ENCODE data around the gene PHF5A. TPM values are rescaled to one million over a fixed set of nuclear protein-coding genes. Genes with fewer than 3 reads are reported as not detected.

Gene PHF5A
- total and polyA plus RNA-seq, 10 of the 15 experiments (the other 5 are each of a cell fraction or from before 2014, with no cell fraction given) = 40.5 to 115 (median 79.2) TPM

DNA sequence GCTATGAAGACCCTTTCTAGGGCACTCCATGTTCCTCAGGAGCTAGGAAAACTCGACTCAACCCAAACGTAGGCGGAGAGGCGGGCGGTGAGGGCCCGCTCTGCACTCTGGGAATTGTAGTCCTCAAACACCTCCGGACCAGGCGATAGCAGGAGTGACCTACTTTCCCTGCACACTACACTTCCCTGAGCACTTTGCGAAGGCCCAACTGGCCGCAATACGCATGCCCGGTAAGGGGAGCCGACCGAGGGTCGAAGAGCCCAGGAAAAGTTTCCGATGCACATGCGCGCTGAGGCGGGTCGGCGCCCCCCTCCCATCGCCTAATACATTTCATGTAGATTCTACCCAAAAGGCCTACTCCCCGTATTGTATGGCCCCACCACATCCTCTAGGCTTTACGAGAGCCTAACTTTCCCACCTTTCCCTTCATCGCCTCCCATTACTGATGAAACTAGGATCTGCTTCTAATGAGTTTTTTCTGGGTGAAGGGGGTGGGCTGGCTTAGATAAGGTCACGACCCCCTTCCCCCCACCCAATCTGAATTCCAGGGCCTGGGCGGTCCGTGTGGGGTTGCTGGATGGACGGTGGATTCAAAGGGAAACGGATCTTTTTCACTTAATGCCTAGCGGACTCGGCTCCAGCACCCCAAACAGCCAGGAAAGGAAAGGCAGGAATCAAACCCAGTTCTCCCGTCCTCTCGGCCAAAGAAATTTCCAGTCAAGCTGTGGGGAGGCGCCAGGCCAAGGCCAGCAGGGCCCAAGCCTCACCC is 23.9 kb downstream of the PHF5A start (continued):
- TF ChIP-seq ZZZ3 (IDR thresholded peaks at IDR 0.05; ENCODE audit: control insufficient read depth, insufficient read length, low read depth) (no peak), MLLT1 (IDR thresholded peaks at IDR 0.05) (peak; percentile 51; the same call in 1 of the 2 replicates), RAD51 (IDR thresholded peaks at IDR 0.05) (no peak), MYB (IDR thresholded peaks at IDR 0.05; ENCODE audit: borderline replicate concordance, low read depth, low read length) (no peak), TARDBP (IDR thresholded peaks at IDR 0.05; ENCODE audit: borderline replicate concordance) (0 out of 2 replicates have a peak, but pooled peaks have one; percentile 38), EED (IDR thresholded peaks at IDR 0.05; ENCODE audit: low read depth) (no peak), CBFB (IDR thresholded peaks at IDR 0.05; ENCODE audit: low read depth) (no peak), CHD2 (IDR thresholded peaks at IDR 0.05; ENCODE audit: borderline replicate concordance, low read depth, low read length) (0 out of 2 replicates have a peak, but pooled peaks have one; percentile 15), RB1 (IDR thresholded peaks at IDR 0.05; ENCODE audit: borderline replicate concordance) (no peak), RAD21 (IDR thresholded peaks at IDR 0.05; ENCODE audit: insufficient read depth, low read depth, low read length) (no peak), CREM (IDR thresholded peaks at IDR 0.05; ENCODE audit: low read depth) (peak; percentile 66; the same call in 1 of the 2 replicates), SRF (IDR thresholded peaks at IDR 0.05; ENCODE audit: low read depth in 2 of 2, low read length in 2 of 2) (no peak), NR2F1 (conservative IDR thresholded peaks at IDR 0.05) (peak; percentile 76), KLF5 (IDR thresholded peaks at IDR 0.05; ENCODE audit: partially characterized antibody) (no peak), KDM1A (IDR thresholded peaks at IDR 0.05; ENCODE audit: borderline replicate concordance) (no peak), ZBTB33 (IDR thresholded peaks at IDR 0.05) (no peak), ESRRA (IDR thresholded peaks at IDR 0.05; ENCODE audit: low read length) (no peak), ZNF217 (IDR thresholded peaks at IDR 0.05) (no peak), SMAD5 (IDR thresholded peaks at IDR 0.05; ENCODE audit: low read depth) (no peak)
- TF ChIP-seq, protein P1, sequence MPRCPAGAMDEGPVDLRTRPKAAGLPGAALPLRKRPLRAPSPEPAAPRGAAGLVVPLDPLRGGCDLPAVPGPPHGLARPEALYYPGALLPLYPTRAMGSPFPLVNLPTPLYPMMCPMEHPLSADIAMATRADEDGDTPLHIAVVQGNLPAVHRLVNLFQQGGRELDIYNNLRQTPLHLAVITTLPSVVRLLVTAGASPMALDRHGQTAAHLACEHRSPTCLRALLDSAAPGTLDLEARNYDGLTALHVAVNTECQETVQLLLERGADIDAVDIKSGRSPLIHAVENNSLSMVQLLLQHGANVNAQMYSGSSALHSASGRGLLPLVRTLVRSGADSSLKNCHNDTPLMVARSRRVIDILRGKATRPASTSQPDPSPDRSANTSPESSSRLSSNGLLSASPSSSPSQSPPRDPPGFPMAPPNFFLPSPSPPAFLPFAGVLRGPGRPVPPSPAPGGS (IDR thresholded peaks at IDR 0.05; ENCODE audit: borderline replicate concordance, insufficient read depth, low read depth, low read length, poor library complexity, severe bottlenecking) = peak; percentile 3
- TF ChIP-seq, protein P2, sequence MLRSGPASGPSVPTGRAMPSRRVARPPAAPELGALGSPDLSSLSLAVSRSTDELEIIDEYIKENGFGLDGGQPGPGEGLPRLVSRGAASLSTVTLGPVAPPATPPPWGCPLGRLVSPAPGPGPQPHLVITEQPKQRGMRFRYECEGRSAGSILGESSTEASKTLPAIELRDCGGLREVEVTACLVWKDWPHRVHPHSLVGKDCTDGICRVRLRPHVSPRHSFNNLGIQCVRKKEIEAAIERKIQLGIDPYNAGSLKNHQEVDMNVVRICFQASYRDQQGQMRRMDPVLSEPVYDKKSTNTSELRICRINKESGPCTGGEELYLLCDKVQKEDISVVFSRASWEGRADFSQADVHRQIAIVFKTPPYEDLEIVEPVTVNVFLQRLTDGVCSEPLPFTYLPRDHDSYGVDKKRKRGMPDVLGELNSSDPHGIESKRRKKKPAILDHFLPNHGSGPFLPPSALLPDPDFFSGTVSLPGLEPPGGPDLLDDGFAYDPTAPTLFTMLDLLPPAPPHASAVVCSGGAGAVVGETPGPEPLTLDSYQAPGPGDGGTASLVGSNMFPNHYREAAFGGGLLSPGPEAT (IDR thresholded peaks at IDR 0.05; ENCODE audit: low read depth) = peak; percentile 46; the same call in 1 of the 2 replicates
